Kidney (tissue), 14 donors: ENCODE data around the gene ARPP21. TPM values are rescaled to one million over a fixed set of nuclear protein-coding genes. Genes with fewer than 3 reads are reported as not detected.

Source experiments
- DNase-seq, 5 donors: peaks; one replicate each; pipeline ENCODE4 v3.0.0-alpha.2; 2013 to 2020
- FAIRE-seq: peaks from 2 replicates; lab custom pipeline; 2012; peaks lifted over from hg19 to GRCh38; lab: Jason Lieb, UNC
- H3K27ac ChIP-seq, 2 donors: one replicate each; pipeline ENCODE4 v1.7.0; 2013; ENCODE audit warnings: low read depth in 2 of 2, low read length in 2 of 2, inconsistent platforms in 1 of 2
- H3K27me3 ChIP-seq: one replicate; pipeline ENCODE4 v1.7.1; 2013; ENCODE audit warnings: low read length, inconsistent platforms; ENCODE audit not compliant: control insufficient read depth, insufficient read depth
- H3K36me3 ChIP-seq, 3 donors: one replicate each; pipeline versions ENCODE4 v1.7.0 to v1.7.1; 2013; ENCODE audit warnings: low read length in 3 of 3, control low read depth in 1 of 3, inconsistent platforms in 1 of 3; ENCODE audit not compliant: insufficient read depth in 3 of 3, control insufficient read depth in 2 of 3
- H3K4me1 ChIP-seq, 3 donors: one replicate each; pipeline versions ENCODE4 v1.7.0 to v1.7.1; 2013; ENCODE audit warnings: low read length in 3 of 3, inconsistent platforms in 1 of 3, low read depth in 1 of 3; ENCODE audit not compliant: control insufficient read depth in 2 of 3, insufficient read depth in 2 of 3
- H3K4me3 ChIP-seq, 3 donors: one replicate each; pipeline versions ENCODE4 v1.7.0 to v1.8.1; 2013; ENCODE audit warnings: low read length in 3 of 3, control low read depth in 1 of 3, inconsistent platforms in 1 of 3
- H3K9ac ChIP-seq, 3 donors: one replicate each; pipeline versions ENCODE4 v1.7.0 to v1.7.1; 2013; ENCODE audit warnings: low read length in 3 of 3, control low read depth in 1 of 3, inconsistent platforms in 1 of 3
- H3K9me3 ChIP-seq, 3 donors: one replicate each; pipeline versions ENCODE4 v1.7.0 to v1.7.1; 2013; ENCODE audit warnings: low read length in 3 of 3, control low read depth in 1 of 3, inconsistent platforms in 1 of 3; ENCODE audit not compliant: control insufficient read depth in 2 of 3, insufficient read depth in 1 of 3
- intact Hi-C: fragments of 100-400 bp; cut with DNase I; formaldehyde crosslinking; loops from one replicate; pipeline ENCODE4 v1.11.1; 2022
- polyA plus RNA-seq: library from polyadenylated mRNA; stranded (reverse); fragments of 350-450 nt; fragmentation: Illumina TruSeq; extraction: RNeasy Lipid Tissue Mini Kit (QIAGEN cat#74804); gene quantifications from one replicate; pipeline ENCODE4 v1.2.3, GENCODE V29; 2014; ENCODE audit warnings: low read depth, low replicate concordance; ENCODE audit not compliant: insufficient read depth
- total RNA-seq: library from RNA; stranded (reverse); fragmentation: NEBNext Ultra II Directional; extraction: Animal tissue kit (Norgen Biotek cat#: 25700); gene quantifications from one replicate; pipeline ENCODE4 v1.2.1, GENCODE V29; 2021
- TF ChIP-seq, protein P1 (sequence below): IDR thresholded peaks from 3 replicates; pipeline ENCODE4 v1.5.1; 2012; ENCODE audit warnings: mild to moderate bottlenecking, moderate library complexity, borderline replicate concordance; ENCODE audit not compliant: insufficient read depth; ENCODE audit errors: extremely low read depth
- donor health status: control.
- donor health status: control.
- donor health status: control.
- donor health status: control.
- donor health status: control.
- donor health status: DM: yes; HTN: yes; CAD: no.
- donor health status: Normal renal cell carcinoma (clear cell type).

ARPP21 gene
- total and polyA plus RNA-seq, 2 donors from 2014 or later, result 0.11 to 0.44 TPM

DNA sequence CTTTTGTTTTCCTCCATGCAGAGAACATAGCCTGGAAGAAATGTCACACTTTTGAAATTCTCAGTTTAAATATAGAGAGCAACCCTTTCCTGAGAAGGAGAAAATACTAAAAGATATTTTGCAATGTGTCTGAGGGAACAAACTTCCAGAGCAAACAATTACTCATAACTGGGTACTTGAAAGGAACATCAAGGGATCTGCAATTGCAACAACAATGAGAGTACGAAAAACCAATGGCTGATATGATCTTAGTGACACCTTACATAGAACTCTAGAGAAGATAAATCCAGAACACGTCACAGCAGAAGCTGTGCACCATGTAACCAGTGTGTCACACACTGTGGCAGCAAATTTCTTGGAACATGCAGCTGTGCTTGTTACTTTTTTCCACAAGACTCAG, 14.6 kb upstream of the ARPP21 start:
- H3K27me3 ChIP-seq, result no peaks in the 10 kb centered on the region
- no peak for FAIRE-seq
- H3K4me1 ChIP-seq, result no peaks in the 10 kb centered on the region
- no peak for DNase-seq
- intact Hi-C loops, result no loop called here
- H3K9ac ChIP-seq, result no peak overlapping the region
- TF ChIP-seq, protein P1, sequence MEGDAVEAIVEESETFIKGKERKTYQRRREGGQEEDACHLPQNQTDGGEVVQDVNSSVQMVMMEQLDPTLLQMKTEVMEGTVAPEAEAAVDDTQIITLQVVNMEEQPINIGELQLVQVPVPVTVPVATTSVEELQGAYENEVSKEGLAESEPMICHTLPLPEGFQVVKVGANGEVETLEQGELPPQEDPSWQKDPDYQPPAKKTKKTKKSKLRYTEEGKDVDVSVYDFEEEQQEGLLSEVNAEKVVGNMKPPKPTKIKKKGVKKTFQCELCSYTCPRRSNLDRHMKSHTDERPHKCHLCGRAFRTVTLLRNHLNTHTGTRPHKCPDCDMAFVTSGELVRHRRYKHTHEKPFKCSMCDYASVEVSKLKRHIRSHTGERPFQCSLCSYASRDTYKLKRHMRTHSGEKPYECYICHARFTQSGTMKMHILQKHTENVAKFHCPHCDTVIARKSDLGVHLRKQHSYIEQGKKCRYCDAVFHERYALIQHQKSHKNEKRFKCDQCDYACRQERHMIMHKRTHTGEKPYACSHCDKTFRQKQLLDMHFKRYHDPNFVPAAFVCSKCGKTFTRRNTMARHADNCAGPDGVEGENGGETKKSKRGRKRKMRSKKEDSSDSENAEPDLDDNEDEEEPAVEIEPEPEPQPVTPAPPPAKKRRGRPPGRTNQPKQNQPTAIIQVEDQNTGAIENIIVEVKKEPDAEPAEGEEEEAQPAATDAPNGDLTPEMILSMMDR, result no peak
- no peaks in the 10 kb centered on the region for H3K36me3 ChIP-seq
- H3K4me3 ChIP-seq, result no peak overlapping the region
- H3K9me3 ChIP-seq, result no peaks in the 10 kb centered on the region
- no peak overlapping the region for H3K27ac ChIP-seq

DNA sequence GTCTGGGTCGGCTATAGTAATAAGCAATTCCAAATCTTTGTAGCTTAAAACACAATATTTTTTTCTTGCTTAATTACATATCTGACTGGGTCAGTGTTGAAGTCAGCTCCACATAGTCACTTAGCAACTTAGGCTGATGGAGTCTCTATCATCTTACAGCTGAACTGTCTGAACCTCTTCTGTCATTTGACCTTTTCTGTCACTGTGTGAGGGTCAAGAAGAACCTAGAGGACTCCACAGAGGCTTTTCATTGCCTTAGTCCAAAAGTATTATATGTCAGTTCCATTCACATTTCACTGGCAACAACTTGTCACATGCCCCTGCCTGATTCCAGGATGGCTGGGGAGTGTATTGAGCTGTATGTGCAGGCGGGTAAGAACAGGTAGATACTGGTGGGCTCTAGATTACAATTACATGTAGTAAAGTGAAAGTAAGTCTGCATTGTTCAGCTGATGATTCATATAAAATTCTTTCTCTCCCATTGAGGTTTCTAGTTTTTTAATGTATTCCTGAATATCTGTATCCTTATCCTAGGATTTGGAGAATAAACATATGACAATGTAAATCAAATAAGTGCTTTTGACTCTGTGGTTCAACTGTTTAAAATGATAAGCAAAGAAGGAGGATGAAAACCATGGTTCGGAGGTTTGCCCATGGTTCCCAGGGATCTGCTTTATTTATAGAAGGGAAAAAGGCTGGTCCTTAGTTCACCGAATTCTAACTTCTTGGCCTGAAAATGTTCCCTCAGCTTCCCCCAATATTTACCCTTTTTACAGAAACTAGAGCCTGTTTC, 5.8 kb upstream of the ARPP21 start:
- TF ChIP-seq, protein P1, result no peak
- H3K9me3 ChIP-seq, result no peaks in the 10 kb centered on the region
- no peak overlapping the region for H3K27ac ChIP-seq
- FAIRE-seq (no peak), DNase-seq (no peak)
- H3K9ac ChIP-seq, result no peak overlapping the region
- no peak overlapping the region for H3K4me3 ChIP-seq
- no peaks in the 10 kb centered on the region for H3K36me3 ChIP-seq
- no peaks in the 10 kb centered on the region for H3K4me1 ChIP-seq
- intact Hi-C loops, result no loop called here
- H3K27me3 ChIP-seq, result no peaks in the 10 kb centered on the region

- FAIRE-seq (no peak), DNase-seq (no peak)
- TF ChIP-seq, protein P1, result no peak
- Histone ChIP-seq H3K9me3 (no peaks in the 10 kb centered on the region), H3K4me1 (peaks cover 0 to 5% (median 0%) of the 10 kb centered on the region in 3 donors), H3K4me3 (no peak overlapping the region), H3K27me3 (peaks cover 8% of the 10 kb centered on the region), H3K27ac (no peak overlapping the region), H3K9ac (no peak overlapping the region), H3K36me3 (no peaks in the 10 kb centered on the region)
- intact Hi-C loops, result no loop called here
These were observed 3.9 kb upstream of the ARPP21 start for GRCh38 chr3:35635407-35635806.
